Fibroblast of mammary gland (primary cell): ENCODE data around the gene LGR6.
"Not testable (repeated sequence)": the region's sequence is repeated elsewhere in the genome, so short reads cannot be mapped to it uniquely, and the experiment has no call there.

Experiments used
- DNase-seq: peaks from one replicate; pipeline ENCODE4 v3.0.0-alpha.2; 2010; ENCODE audit warnings: low read depth
- H3K4me3 ChIP-seq: 2 replicates; pipeline ENCODE4 v1.5.1; 2011; ENCODE audit warnings: low read depth, mild to moderate bottlenecking, low read length, moderate library complexity; ENCODE audit not compliant: control insufficient read depth
- CTCF ChIP-seq: conservative IDR thresholded peaks from 2 replicates; pipeline ENCODE4 v1.5.1; 2011; ENCODE audit warnings: low read depth, low read length, inconsistent platforms; ENCODE audit not compliant: control insufficient read depth, insufficient read depth

Gene LGR6

GRCh38 chr1:202164271-202165037 is 29.1 kb upstream of the LGR6 start:
- H3K4me3 ChIP-seq, result no peak overlapping the region
- no peak for TF ChIP-seq CTCF
- DNase-seq, result no peak

DNA sequence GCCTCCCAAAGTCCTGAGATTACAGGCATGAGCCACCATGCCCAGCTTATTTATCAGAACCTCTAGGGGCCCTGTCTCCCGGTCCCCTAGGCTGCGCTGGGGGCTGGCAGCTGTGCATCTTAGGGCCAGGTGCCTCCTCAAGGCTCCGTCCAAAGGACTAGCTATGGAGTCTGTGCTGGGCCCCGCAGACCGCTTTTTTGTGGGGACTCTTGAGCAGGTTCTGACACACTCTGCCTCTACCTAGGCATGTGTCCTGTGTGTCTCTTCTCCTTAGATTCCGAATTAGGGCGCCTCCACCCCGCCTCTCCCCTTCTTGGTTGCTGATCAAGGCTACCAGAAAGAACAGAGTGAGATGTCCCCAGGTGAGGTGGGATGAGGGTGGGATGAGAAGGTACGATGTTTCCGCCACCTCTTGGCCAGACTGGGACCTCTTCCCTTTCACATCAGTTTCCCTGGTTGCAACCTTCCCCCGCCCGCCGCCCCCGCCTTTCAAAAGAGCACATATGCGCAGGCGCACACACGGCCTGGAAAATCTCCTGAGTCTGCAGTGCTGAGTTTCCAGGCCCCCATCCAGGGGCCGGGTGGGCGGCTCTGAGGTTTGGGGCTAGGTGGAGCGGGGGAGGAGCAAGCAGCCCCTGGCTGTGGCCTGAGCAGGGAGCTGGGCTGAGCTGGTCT is 28.2 kb upstream of the LGR6 start:
- TF ChIP-seq CTCF, result no peak
- DNase-seq, result no peak
- H3K4me3 ChIP-seq, result no peak overlapping the region

DNA sequence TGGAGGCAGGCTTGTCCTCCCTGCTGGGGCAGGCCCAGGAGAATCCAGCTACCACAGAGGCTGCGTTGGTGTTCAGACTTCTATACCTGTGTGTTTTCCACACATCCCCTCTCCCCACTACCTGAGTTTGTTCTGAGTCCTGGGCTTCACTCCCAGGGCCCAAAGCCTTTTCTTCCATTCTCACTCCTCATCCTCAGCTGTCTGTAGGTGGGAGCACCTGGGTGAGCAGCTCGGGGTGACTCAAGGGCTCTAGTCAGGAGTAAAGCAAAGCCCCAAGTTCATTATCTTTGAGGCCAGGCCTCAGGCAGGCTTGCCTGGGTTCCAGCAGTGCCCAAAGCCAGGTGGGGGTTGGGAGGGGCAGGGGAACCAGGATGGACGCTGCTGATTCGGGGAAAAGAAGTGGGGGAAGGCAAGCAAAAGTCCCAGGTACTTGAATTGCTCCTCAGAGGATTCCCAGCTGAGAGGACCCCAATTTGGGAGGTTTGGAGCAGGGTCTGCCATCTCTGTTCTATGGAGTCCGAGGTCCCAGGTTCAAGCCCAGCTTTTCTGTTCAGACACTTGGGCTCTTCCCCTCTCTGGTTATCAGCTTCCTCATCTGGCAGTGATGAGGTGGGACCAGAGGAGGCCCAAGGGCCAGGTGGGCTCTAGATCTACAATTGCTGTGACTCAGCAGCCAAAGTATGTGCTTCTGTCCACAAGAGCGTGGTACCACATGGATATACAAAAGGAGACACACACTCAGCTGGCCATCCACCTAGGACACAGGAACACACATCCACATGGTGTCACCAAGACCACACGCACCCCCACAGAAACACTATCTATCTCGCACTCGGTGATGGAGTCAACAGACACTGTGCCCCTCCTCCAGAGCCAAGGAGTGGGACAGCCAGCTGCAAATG is 27.4 kb upstream of the LGR6 start:
- H3K4me3 ChIP-seq, result no peak overlapping the region

GRCh38 chr1:202167054-202167453 is 26.5 kb upstream of the LGR6 start:
- H3K4me3 ChIP-seq, DNase-seq: not testable (repeated sequence)

More for the DNA sequence above, 27.4 kb upstream of the LGR6 start:
- no peak for TF ChIP-seq CTCF
- no peak for DNase-seq

DNA sequence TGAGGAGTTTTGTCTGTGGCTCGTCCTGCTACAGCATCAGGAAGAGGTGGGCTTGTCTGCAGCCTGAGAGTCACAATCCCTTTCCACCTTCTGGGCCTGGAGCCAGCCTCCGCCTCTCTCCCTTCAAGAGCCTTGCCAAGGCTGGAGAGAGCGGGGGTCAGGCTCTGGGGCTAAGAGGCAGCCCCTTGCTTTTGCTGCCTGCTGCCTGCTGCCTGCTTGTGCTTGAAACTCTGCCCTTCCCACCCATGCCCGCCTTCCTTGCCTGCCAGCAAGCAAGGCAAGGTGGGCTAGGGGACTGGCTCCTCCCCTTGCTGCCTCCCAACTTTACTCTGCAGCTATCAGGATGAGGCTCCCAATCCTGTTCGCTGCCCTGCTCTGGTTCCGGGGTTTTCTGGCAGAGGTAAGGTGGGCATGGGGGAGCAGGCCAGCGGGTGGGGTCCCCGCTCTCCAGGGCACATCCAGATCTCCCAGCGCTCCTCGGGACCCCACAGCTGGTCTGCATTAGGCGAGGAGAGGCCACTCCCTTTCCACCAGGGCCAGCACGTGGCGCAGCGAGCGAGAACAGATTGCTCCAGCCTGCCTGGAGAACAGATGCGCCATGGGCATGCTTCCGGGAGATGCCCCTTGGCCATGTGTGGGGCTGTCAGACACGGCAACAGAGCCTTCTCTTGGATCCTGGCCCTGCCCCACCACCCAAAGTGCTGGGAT is 25.7 kb upstream of the LGR6 start:
- DNase-seq, result peak; percentile 54
- no peak overlapping the region for H3K4me3 ChIP-seq
- TF ChIP-seq CTCF, result no peak

- no peak for DNase-seq
- H3K4me3 ChIP-seq, result no peak overlapping the region
- TF ChIP-seq CTCF, result no peak
Measured at GRCh38 chr1:202168861-202169260, 24.7 kb upstream of the LGR6 start.
